GM19351 (cell line): ENCODE results near the gene COL25A1.
"Not testable (repeated sequence)": the region's sequence is repeated elsewhere in the genome, so short reads cannot be mapped to it uniquely, and the experiment has no call there.

Source experiments
- ATAC-seq: cut with Tn5 transposase; IDR thresholded peaks from one replicate; pipeline ENCODE4 v1.9.1; 2021; ENCODE audit warnings: mild to moderate bottlenecking, moderate library complexity; ENCODE audit not compliant: unreplicated experiment

Gene COL25A1

DNA sequence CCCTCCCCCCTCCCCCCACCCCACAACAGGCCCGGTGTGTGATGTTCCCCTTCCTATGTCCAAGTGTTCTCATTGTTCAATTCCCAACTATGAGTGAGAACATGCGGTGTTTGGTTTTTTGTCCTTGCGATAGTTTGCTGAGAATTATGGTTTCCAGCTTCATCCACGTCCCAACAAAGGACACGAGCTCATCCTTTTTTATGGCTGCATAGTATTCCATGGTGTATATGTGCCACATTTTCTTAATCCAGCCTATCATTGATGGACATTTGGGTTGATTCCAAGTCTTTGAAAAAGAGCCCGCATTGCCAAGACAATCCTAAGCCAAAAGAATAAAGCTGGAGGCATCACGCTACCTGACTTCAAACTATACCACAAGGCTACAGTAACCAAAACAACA lies 231.8 kb downstream of the COL25A1 start:
- not testable (repeated sequence) for ATAC-seq

GRCh38 chr4:109067508-109068235 lies 234.8 kb downstream of the COL25A1 start:
- ATAC-seq, result no peak

- no peak for ATAC-seq
Measured at GRCh38 chr4:109065006-109065405, 237.5 kb downstream of the COL25A1 start.

GRCh38 chr4:109053257-109053656 lies 249.2 kb downstream of the COL25A1 start:
- no peak for ATAC-seq

GRCh38 chr4:109052821-109053220 lies 249.6 kb downstream of the COL25A1 start:
- ATAC-seq, result no peak

- no peak for ATAC-seq
Measured at GRCh38 chr4:109051054-109051453, 251.4 kb downstream of the COL25A1 start.

DNA sequence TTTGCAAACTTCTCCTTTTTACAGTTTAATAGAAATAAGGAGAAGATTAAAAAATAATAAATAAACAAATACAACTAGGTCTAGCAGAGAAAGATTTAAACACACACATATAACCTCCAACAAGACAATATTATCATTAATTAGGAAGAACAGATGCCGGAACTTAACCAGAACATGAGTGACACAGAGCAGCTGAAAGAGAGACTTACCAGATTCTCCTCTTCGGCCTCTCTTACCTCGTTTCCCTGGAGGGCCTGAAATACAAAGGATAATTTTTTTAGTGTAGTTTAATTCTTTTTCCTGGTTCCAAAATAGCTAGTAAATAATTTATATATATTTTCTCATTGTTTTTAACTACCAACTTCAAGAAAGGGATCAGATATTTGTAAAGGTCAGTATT lies 252.5 kb downstream of the COL25A1 start:
- no peak for ATAC-seq

- no peak for ATAC-seq
Measured at GRCh38 chr4:109046471-109047201, 255.8 kb downstream of the COL25A1 start.

- ATAC-seq, result no peak
Measured at GRCh38 chr4:109044431-109044830, 258.0 kb downstream of the COL25A1 start.

GRCh38 chr4:109043286-109043685 lies 259.2 kb downstream of the COL25A1 start:
- no peak for ATAC-seq

GRCh38 chr4:109041463-109042360 lies 260.7 kb downstream of the COL25A1 start:
- no peak for ATAC-seq

- ATAC-seq, result no peak
Measured at GRCh38 chr4:109040441-109040840, 262.0 kb downstream of the COL25A1 start.

- no peak for ATAC-seq
Measured at GRCh38 chr4:109037026-109037425, 265.4 kb downstream of the COL25A1 start.

DNA sequence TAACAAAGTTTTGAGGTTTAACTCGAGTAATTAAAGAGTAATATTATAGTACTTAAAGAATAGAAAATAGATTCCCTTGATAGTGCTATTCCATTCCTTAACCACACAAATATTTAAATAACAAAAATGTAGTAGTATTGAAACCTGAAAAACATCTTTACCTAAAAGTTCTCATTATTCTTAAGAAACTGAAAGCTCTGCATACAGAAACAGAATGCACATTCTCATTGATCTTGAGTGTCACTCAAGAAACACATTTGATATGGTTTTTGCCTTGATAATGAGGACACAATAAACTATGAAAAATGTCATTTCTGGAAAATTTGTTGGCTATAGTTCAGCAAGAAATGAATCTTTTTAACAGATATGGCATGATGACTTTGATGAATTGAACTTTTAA lies 268.5 kb downstream of the COL25A1 start:
- ATAC-seq, result no peak

DNA sequence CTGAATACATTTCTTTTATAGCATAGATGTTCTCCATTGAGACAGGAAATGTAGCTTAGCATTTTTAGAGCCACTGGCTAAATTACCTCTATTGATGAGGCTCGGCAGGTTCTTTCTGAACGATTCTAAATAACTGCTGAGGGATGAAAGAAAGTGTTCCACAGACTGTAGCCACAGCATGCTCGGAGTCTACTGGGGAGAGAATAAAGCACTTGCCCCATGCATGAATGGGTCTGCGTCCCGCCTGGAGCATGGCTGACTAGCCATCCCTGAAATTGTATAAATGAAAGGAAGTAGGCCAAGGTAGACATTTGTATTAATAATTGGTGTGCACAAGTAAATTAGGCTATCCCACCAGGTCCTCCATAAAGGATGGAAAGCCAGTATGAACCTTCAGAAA lies 269.8 kb downstream of the COL25A1 start:
- no peak for ATAC-seq

- ATAC-seq, result no peak
Measured at GRCh38 chr4:109029987-109030386, 272.5 kb downstream of the COL25A1 start.

GRCh38 chr4:109027016-109027500 lies 275.4 kb downstream of the COL25A1 start:
- ATAC-seq, result no peak

DNA sequence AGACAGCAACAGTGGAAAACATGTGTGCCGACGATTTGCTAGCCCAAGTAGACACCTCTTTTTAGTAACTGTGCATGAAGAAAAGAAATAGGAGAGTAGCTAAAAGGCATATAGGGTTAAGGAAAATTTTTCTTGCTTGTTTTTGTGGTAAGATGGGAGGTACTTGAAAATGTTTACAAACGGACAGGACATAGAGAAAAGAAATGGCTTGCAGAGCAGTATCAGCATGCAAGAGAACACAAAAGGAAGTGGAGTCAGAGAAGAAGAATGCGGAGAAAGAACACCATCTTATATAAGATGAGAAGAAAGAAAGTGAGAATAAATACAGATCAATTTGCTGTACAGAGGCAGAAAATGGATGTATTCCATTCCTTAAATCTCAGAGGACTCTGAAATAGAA lies 275.9 kb downstream of the COL25A1 start:
- ATAC-seq, result no peak

- ATAC-seq, result no peak
Measured at GRCh38 chr4:109025471-109026076, 276.9 kb downstream of the COL25A1 start.

- no peak for ATAC-seq
Measured at GRCh38 chr4:109022961-109023360, 279.5 kb downstream of the COL25A1 start.

GRCh38 chr4:109021630-109022029 lies 280.8 kb downstream of the COL25A1 start:
- not testable (repeated sequence) for ATAC-seq
